ENCODE data around the gene TMEM25.
"Not testable (repeated sequence)": the region's sequence is repeated elsewhere in the genome, so short reads cannot be mapped to it uniquely, and the experiment has no call there.

TMEM25 gene

DNA sequence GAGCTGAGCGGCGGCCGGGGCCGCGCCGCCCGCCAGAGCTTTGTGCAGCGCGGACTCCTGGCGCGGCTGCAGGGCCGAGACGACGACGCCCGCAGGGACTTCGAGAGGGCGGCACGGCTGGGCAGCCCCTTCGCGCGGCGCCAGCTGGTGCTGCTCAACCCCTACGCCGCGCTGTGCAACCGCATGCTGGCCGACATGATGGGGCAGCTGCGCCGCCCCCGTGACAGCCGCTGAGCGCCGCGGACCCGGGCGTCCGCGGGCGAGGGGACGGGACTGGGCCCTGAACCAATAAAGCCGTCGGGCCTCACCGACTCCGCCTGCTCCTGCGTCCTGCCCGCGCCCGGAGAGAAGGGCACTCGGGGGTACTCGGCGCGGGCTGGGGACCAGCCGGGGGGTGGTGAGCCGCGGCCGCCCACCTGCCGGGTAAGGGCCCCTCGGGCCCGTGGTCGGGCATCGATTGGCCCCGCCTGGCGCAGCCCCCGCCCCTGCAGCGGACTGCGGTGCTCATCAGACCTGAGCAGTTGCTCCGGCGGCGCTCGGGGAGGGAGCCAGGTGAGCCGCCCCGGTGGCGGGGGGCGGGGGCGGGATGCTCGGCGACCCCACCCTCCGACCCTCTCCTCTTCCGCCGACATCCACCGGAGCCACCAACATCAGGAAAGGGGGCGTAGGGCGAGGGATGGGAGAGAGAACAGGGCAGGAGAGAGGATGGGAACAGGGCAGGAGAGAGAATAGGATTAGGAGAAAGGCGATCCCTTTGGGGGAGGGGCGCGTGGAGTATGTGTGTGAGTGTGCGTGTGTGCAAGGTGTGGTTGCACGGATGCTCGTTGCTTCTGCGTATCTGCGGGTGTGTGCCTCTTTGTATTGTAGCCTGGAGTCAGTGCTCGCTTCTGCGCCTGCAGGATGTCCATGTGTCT lies at the start of gene TMEM25:
TMEM25 (plus strand) TSS at position 510 of the 914 bp plus-strand sequence. CDS start 610 bp downstream, outside the sequence.
- DNase-seq: peak; percentile 68

DNA sequence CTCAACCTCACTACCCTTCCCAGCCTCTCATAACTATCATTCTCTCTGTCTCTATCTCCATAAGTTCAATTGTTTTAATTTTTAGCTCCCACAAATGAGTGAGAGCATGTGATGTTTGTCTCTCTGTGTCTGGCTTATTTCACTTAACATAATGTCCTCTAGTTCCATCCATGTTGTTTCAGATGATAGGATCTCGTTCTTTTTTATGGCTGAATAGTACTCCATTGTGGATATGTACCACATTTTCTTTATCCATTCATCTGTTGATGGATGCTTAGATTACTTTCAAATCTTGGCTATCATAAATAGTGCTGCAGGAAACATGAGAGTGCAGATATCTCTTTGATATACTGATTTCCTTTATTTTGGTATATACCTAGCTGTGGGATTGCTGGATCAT lies 49.8 kb upstream of the TMEM25 start:
- DNase-seq: not testable (repeated sequence)

DNA sequence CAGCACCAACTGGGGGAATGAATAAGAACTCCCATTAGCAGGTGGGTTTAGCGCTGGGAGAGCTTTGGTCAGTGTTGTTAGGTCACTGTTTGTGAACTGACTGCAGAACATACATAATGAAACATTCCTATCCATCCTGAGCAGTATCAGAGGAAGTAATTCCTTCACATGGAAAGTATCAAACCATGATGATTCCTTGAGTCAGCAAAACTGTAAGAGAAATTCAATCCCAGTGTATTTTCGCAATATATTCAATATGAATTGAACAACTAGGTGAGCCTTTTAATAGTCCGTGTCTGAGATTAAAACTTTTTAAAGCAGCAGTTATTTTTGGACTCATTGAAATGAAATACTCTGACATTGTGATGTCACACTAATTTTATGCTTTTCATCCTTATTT lies 46.6 kb upstream of the TMEM25 start:
- DNase-seq: no peak

DNA sequence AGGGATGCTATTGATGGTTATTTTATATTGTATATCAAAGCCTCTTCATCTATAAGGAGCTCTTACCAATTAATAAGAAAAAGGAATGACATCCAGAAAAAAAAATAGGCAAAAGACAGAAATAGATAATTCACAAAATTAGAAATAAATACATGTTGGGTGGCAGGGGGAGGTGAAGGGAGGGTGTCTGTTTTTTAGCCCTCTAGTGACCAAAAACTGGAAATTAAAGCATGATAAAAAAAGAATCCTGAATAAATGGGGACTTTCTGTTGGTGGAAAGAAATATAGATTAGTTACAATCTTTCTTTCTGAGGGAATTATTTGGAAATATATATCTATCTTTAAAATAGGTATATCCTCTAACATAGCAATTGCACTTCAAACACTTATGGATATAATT lies 45.7 kb upstream of the TMEM25 start:
- no peak for DNase-seq

DNA sequence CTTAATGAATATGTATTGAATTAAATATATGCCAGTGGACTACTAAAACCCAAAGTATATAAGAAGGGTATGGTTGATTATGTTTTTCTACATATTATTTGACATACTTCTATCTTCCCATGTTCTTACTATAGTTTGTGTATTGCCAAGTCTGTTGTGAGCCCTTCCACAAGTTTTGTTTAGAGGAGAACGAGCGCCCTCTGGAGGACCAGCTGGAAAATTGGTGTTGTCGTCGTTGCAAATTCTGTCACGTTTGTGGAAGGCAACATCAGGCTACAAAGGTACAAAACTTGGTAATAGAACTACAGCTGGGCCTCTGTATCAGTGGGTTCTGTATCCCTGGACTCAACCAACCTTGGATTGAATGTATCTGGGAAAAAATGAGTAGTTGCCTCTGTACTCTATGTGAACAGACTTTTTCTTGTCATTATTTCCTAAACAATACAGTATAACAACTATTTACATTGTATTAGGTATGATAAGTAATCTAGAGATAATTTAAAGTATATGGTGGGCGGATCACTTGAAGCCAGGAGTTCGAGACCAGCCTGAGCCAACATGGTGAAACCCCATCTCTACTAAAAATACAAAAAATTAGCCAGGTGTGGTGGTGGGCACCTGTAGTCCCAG lies 42.4 kb upstream of the TMEM25 start:
- peak; percentile 62 for DNase-seq

DNA sequence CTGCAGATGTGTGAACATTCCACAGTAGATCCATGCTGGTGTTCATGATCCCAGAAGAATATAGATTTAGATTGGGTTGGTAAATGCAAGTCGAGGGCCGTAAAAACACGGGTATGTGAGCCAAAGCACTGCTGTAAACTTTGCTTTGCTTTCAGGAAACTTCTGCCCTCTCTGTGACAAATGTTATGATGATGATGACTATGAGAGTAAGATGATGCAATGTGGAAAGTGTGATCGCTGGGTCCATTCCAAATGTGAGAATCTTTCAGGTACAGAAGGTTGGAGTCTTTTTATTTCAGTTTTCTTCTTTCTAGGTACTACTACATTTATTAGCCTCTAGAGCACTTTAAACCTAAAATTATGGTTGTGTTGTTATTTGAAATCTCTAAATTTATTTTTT lies 40.0 kb upstream of the TMEM25 start:
- DNase-seq: no peak

DNA sequence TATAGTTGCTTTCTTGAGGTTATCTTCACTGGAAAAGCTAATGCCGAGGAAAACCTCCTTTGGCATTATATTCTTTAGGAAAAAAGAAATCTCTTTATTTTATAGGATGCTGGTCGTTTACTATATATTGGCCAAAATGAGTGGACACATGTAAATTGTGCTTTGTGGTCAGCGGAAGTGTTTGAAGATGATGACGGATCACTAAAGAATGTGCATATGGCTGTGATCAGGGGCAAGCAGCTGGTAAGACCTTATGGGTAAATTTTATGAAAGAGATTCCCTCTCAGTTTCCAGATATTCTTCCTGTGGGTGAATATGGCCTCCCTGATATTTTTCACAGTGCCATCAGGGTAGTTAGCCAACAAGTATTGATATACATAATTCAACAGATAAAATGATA lies 33.2 kb upstream of the TMEM25 start:
- DNase-seq: no peak

DNA sequence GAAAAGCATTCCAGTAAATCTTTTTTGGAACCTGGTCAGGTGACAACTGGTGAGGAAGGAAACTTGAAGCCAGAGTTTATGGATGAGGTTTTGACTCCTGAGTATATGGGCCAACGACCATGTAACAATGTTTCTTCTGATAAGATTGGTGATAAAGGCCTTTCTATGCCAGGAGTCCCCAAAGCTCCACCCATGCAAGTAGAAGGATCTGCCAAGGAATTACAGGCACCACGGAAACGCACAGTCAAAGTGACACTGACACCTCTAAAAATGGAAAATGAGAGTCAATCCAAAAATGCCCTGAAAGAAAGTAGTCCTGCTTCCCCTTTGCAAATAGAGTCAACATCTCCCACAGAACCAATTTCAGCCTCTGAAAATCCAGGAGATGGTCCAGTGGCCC lies 27.8 kb upstream of the TMEM25 start:
- no peak for DNase-seq

DNA sequence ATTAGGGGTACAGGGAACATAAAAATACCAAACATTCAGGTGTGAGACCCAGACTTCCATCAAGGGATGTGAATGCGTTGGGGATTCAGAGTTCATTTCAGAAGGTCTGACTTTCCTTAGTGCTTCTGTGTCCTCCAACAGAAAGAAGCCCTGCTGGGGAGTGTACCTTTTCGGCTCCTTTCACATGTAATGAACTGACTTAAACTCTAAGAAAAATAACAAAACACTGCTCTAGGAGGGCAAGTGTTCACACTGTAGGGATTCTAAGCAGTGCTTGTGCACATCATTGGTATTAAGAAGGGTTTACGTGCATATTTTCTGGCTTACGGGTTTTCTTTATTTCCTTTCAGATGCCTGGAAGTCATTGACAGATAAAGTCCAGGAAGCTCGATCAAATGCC lies 19.4 kb upstream of the TMEM25 start:
- DNase-seq: no peak

DNA sequence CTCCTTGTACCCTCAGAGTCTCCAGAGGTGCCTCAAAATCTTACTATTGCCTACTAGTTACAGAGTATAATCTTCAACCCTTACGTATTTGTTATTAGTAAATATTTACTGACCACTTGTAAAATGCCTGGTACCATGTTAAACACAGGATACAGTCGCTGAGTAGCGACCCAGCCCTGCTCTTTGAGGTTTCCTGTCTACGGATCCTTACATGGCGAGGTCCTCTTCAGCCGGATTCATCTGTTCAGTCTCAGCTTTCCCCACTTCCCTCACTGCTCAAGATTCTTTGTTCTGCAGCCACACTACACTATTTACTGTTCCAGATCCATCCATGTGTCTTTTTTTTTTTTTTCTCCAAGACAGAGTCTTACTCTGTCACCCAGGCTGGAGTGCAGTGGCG lies 16.9 kb upstream of the TMEM25 start:
- DNase-seq: no peak

DNA sequence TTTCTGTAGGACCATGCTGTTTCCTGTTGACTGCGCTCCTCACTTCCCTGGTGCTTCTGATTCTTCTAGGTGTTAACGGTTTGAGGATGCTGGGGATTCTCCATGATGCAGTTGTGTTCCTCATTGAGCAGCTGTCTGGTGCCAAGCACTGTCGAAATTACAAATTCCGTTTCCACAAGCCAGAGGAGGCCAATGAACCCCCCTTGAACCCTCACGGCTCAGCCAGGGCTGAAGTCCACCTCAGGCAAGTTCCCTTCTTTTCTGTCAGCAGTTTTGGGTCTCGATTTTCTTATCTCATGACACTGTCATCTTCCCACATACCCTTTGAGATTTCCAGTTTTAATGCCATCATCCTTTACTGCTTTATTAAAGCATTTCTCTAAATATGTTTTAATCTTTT lies 11.4 kb upstream of the TMEM25 start:
- DNase-seq: no peak

DNA sequence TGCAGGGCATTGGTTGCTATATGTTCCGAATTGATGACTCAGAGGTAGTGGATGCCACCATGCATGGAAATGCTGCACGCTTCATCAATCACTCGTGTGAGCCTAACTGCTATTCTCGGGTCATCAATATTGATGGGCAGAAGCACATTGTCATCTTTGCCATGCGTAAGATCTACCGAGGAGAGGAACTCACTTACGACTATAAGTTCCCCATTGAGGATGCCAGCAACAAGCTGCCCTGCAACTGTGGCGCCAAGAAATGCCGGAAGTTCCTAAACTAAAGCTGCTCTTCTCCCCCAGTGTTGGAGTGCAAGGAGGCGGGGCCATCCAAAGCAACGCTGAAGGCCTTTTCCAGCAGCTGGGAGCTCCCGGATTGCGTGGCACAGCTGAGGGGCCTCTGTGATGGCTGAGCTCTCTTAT lies 9.1 kb upstream of the TMEM25 start:
- no peak for DNase-seq

DNA sequence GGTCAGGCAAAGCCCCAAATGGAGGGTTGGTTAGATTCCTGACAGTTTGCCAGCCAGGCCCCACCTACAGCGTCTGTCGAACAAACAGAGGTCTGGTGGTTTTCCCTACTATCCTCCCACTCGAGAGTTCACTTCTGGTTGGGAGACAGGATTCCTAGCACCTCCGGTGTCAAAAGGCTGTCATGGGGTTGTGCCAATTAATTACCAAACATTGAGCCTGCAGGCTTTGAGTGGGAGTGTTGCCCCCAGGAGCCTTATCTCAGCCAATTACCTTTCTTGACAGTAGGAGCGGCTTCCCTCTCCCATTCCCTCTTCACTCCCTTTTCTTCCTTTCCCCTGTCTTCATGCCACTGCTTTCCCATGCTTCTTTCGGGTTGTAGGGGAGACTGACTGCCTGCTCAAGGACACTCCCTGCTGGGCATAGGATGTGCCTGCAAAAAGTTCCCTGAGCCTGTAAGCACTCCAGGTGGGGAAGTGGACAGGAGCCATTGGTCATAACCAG lies 8.4 kb upstream of the TMEM25 start:
- DNase-seq: no peak

DNA sequence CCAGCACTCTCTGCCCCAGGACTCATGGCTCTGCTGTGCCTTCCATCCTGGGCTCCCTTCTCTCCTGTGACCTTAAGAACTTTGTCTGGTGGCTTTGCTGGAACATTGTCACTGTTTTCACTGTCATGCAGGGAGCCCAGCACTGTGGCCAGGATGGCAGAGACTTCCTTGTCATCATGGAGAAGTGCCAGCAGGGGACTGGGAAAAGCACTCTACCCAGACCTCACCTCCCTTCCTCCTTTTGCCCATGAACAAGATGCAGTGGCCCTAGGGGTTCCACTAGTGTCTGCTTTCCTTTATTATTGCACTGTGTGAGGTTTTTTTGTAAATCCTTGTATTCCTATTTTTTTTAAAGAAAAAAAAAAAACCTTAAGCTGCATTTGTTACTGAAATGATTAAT lies 6.6 kb upstream of the TMEM25 start:
- DNase-seq: no peak

DNA sequence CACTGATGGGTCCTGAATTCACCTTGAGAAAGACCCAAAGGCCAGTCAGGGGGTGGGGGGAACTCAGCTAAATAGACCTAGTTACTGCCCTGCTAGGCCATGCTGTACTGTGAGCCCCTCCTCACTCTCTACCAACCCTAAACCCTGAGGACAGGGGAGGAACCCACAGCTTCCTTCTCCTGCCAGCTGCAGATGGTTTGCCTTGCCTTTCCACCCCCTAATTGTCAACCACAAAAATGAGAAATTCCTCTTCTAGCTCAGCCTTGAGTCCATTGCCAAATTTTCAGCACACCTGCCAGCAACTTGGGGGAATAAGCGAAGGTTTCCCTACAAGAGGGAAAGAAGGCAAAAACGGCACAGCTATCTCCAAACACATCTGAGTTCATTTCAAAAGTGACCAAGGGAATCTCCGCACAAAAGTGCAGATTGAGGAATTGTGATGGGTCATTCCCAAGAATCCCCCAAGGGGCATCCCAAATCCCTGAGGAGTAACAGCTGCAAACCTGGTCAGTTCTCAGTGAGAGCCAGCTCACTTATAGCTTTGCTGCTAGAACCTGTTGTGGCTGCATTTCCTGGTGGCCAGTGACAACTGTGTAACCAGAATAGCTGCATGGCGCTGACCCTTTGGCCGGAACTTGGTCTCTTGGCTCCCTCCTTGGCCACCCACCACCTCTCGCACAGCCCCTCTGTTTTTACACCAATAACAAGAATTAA lies 6.1 kb upstream of the TMEM25 start:
- DNase-seq: no peak

DNA sequence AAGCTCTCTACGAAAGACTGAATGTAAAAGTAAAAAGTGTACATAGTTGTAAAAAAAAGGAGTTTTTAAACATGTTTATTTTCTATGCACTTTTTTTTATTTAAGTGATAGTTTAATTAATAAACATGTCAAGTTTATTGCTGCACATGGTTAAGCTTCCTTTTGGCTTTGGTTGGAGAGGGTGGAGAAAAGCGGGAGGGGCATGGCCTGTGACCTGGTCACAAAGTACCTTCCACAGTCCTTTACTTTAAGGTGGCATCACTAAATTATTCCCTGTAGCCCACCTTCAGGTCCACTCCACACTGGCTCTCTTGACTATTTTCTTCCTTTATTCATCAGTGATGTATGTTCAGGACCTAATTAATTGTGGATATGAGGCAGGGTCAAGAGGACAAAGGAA lies 4.3 kb upstream of the TMEM25 start:
- no peak for DNase-seq

DNA sequence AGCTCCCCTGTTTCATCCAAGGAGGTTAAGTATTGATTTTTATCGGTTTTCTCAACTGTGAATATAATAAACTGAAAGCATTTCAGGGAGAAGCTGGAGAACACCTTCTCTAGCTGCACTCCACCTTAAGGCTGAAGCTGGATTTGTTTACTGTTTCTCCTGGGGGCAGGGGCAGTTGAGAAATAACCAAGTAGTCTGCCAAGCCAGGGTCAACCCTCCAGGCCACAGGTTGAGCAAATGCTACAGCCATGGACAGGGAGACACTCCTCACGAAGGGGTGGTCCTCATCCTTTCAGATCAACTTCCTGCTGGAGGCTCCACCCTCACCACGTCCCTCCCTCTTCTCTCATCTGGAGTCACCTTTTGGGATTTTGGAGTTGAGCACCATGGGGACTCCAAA lies 3.9 kb upstream of the TMEM25 start, which contains the start of gene TTC36:
TTC36 (plus strand) TSS at position 366 of the 400 bp plus-strand sequence; CDS start at position 387, 21 bp downstream.
- DNase-seq: no peak

DNA sequence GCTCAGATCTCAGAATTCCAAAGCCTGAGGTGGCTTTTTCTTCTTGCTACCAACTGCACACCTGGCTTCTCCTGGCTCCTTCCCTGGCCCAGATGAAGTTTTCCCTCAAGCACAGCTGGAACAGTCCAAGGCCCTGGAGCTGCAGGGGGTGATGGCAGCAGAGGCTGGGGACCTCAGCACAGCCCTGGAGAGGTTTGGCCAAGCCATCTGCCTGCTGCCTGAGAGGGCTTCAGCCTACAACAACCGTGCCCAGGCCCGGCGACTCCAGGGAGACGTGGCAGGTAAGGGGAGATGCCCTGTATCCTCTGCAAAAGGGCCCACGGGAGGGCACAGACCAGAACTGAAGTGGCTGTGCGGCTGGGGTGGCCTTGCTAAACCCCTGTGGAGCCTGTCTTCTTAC lies 2.5 kb upstream of the TMEM25 start:
- no peak for DNase-seq

DNA sequence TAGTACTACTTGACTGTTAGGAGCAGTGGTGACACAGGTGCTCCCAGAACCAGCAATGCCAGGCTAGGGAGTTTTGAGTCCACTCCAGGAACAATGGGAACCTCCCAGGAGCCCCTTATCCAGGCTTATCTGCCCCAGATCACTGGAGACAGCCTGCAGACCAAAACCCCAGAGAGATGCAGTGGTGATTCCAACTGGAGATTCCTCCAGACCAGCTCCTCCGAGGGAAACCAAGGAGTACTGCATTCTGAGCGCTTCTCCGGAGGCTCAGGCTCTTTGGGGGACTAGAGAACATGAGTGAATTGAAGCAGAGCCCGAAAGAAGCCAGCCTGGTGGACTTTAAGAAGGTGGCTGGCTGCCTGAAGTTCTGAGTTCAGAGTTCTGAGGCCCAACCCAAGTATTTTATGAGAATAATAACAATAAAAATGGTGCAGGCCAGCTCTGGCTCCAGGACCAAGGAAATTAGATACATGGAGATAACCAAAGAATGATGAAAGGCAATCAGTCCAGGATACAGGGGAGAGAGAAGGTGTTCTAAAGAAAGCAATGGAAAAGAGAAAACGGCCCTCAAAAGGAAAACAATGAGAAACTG lies 1.3 kb upstream of the TMEM25 start:
- no peak for DNase-seq

DNA sequence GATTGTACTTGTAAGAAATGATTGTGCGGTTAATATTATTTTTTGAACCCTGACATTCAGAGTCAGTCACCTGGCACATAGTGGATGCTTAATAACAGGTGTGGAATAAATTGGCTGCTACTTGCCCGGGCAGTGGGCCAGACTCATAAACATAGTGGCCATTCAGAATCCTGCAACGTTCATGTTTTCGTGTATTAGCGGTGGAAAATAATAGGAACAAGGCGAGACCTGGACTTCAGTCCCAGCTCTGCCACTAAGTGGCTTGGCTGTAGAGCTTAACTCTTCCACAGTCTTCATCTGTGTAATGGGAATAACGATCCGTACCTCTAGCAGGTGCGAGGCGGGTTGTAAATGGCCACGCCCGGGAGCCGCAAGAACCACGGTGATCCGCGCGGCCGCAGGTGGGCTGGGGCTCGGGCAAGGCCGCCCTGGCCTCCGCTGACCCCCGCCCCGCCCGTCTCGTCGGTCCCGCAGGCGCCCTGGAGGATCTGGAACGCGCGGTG lies 761 bp upstream of the TMEM25 start:
- no peak for DNase-seq

DNA sequence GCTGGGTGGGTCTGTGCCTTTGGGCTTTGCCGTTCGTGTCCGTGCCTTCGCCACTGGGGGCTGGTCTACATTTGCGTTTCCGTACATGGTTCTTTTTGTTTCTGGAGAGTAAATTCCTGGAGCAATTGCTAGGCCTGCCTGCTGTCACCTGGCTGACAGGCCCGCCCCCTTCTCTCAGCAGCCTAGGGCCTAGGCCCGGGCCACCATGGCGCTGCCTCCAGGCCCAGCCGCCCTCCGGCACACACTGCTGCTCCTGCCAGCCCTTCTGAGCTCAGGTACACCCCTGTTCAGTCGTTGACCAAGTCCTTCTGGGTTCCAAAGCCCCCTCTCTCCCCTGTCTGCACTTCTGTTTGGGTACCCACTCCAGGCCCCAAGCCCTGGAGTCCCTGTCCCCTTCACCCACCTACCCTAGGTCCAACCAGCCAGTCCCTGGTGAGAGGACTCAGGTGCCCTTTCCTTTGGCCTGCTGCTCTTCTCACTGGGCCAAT lies 649 bp downstream of the TMEM25 start:
- no peak for DNase-seq

DNA sequence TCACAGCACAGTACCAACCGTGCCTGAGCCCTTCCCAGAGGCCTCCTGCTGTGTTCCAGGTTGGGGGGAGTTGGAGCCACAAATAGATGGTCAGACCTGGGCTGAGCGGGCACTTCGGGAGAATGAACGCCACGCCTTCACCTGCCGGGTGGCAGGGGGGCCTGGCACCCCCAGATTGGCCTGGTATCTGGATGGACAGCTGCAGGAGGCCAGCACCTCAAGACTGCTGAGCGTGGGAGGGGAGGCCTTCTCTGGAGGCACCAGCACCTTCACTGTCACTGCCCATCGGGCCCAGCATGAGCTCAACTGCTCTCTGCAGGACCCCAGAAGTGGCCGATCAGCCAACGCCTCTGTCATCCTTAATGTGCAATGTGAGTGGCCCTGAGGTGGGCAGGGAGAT lies 1.1 kb downstream of the TMEM25 start:
- no peak for DNase-seq

Measured in activated effector memory CD4-positive, alpha-beta T cell treated with Interleukin-2 at 50 U/mL for 16 hours (primary cell).